Left renal pelvis (tissue), 4 donors: ENCODE results near the gene RFTN1. TPM values are rescaled to one million over a fixed set of nuclear protein-coding genes. Genes with fewer than 3 reads are reported as not detected.

Source experiments
- DNase-seq, 4 donors: peaks; one replicate each; pipeline ENCODE4 v3.0.0-alpha.2; 2013; ENCODE audit warnings: low read depth in 4 of 4, low spot score in 3 of 4
- polyA plus RNA-seq, 4 donors: library from polyadenylated mRNA; unstranded; fragments of 120-200 nt; gene quantifications; one replicate each; pipeline ENCODE4 v1.2.1, GENCODE V29; 2013; ENCODE audit not compliant: insufficient read length in 4 of 4

RFTN1 gene
- polyA plus RNA-seq, 4 donors, result 27.6 to 84.9 (median 33.1) TPM

DNA sequence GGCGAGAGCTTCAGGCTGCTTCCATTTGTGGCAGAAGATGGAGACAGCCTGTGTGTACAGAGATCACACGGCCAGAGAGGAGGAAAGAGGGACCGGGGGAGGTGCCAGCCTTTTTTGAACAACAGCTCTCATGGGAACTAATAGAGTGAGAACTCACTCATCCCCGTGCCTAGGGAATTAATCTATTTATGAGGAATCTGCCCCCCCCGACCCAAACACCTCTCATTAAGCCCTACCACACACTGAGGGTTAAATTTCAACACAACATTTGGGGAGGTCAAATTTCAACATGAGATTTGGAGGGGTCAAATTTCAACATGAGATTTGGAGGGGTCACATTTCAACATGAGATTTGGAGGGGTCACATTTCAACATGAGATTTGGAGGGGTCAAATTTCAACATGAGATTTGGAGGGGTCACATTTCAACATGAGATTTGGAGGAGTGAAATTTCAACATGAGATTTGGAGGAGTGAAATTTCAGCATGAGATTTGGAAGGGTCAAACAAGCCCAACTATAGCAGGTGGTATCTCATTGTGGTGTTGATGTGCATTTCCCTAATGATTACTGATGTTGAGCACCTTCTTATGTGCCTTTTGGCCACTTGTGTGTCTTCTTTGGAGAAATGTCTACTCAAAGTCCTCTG lies 20.6 kb upstream of the RFTN1 start:
- DNase-seq, result no peak

DNA sequence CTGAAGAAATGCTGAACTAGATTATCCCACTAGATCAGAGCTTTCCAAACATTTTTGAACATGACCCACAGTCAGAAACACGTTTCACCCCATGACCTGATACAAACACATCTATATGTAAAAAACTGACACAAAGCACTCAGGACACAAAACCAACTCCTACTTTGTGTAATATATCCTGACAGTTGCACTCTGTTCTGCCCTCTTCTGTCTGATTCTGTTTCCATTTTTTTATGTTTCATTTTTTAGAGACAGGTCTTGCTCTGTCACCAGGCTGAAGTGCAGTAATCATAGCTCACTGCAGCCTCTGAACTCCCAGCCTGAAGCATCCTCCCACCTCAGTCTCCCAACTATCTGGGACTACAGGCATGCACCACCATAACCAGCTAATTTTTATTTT lies 15.8 kb upstream of the RFTN1 start:
- no peak for DNase-seq

DNA sequence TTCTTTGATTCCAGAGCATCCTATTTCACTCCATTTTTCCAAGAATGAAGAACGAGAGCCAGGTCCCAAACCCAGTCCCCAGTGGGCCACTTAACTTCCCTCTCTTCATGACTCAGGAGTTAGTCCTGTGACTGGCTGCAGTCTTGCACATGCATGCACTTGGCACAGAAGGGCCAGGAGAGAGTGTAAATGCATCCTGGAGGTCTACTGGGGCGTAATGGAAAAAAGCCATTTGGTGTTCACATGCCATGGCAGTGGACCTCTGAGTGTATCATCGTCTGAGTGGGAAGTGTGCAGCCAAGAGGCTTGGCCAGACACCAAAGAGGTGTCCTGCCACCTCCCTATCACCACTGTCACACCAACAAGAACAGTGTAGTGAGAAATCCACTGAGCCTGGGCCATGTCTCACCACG lies 15.1 kb upstream of the RFTN1 start:
- no peak for DNase-seq

DNA sequence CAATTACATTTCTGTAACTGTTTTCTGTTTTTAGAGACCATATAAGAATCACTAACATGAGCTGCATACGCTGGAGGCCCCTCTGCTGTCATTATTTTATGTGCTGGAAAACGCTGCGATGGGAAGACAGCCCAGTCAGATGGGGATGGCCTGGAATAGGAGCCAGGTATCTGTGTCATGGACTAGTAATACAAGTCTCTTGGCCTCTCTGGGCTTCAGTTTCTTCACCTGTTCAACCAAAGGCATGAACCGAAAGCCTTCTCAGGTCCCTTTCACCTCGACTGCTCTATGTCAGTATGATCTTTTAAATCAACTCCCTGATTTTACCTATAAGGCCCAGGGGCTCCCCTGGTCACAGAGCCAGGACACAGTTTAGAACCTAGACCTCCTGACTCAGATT lies 14.6 kb upstream of the RFTN1 start:
- no peak for DNase-seq

DNA sequence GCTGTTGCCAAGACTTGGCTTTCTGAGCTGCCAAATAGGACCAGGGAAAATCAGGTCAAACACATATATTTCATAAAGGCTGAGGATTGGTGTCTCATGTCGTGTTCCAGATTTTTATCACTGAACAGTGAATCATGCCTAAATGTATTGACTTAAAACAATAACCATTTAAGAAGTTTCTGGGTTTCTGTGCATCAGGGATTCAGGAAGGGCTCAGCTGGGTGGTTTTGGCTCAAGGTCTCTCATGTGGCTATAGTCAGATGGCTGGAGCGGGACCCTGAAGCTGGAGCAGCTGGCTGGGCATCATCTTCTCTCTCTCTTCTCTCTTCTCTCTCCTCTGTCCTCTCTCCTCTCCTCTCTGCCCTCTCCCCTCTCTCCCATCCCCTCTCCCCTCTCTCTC lies 10.7 kb upstream of the RFTN1 start:
- no peak for DNase-seq

DNA sequence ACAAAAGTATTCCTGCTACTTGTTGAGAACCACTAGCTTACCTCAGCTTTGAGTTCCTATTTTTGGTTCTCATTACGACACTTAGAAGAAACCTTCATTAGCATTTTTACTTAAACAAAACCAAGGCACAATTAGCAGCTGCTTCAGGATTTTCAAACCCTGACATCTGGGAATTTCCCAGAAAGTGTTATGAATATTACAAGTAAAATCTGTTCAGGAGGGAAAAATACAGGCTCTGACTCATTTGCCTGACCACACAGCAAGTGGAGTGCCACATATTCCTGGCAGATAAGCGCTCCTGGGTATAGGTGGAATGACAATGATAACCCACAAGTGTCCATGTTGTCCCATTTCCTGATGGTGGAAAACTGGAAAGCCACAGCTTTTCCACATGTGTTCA lies 10.3 kb upstream of the RFTN1 start:
- no peak for DNase-seq

DNA sequence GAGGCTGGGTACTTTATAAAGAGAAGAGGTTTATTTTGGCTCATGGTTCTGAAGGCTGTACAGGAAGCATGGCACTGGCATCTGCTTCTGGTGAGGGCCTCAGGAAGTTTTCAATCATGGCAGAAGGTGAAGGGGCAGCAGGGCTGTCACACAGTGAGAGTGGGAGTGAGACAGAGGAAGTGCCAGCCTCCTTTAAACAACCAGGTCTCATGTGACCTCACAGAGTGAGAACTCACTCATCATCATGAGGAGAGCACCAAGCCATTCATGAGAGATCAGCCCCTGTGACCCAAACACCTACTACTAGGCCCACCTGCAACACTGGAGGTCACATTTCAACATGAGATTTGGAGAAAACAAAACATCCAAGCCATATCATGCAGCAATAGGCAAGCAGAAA lies 9.3 kb upstream of the RFTN1 start:
- no peak for DNase-seq

DNA sequence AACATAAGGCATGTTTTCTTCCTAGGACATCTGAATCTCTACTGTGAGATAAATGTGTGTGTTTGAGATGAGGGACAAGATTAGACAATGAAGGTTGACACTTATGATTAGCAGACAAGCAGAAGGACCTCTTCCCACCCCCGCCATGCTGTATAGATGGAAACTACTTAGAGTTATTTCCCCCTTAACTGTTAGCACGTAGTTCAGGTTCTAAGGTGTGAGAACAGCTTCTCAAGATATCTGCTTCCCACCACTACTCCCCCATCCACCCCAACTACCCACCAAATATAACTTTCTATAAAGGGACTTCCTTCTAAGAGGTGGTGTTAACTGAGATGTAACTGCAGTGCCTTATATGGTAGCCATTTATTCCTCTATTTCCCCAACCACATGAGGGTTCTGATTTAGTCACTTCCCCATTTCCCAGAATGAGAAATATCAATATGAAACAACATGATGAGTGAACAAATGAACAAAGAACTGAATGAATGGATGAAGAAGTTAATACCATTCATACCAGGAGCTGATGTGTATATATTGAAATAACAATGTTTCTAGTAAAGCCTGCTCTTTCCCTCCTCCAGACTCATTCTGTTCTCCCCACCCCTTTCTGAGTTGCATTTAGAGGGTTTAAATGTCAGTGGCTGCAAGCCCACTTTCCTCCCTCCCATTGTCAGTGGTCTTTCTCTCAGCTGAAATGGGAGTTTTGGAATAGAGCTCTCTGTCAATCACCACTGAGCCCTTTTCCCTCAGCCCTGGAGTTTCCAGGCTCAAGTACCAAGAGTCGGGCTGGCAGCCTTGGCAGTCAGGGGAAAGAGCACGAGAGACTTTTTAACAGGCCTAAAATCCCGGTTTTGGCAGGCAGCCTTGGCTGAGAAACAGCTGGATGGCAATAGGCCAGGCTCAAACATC lies 7.7 kb upstream of the RFTN1 start:
- no peak for DNase-seq

DNA sequence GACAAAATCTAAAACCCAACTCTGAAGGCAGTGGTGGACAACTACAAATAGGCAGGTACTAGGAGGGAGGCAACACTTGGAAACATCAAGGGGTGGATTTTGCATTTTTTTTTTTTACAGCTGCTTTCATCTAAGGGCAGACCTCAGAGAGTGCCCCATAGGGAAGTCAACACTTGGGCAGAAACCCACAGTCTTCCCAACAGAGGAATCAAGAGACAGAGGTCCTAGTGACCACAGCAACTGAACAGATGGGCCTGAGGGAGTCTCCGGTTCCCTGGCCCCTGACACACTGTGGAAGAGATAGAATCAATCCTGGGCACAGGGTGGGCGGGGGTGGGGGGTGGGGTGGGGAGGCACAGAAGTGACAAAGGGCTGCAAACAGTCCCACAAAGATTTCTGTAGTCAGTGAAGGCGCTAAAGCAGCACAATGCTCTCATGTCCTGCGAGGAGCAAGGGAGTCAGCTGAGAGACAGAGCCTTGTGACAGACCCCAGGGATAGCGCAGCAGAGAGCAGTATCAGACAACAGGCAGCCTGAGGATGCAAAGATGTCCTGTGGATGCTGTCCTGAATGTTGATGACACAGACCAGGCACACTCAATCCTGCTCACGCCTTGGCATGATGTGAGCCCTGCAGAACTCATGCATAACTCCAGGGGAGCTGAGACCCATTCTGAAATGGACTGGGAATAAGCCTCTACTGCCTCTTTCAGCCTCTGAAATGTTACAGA lies 6.9 kb upstream of the RFTN1 start:
- no peak for DNase-seq

DNA sequence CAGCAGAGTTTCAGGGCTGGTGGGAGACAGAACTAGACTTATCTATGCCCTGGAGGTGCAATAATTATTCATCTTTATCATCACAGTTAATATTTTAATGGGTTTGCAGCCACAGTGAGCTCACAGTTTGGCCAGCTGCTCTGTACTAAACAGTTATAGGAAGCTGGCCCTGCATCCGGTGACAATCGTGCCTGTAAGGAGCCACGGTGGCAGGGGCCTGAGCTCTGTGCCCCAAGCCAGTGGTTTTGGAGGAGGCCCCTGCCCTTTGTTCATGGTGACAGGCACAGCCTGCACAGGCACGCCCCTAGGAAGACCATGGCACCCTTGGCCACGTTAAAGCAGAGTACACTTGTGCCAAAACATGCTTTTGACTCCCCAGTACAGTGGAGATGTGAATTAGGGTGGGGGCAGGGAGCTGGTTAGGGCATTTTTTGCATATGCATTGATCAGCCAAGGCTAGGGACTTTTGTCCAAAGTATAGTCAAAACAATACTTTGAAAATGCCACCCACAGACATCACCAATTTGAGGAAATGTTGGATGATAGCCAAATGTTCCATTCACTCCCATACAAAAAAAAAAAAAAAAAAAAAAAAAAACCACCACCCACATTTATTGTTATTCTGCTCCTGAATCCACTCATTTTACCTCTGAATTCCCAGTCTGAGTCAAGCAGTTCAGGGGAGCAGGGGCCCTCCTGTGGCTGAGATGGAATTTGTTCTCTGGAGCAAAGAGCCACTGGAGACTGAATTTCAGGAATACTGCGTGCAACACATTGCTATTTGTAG lies 3.4 kb upstream of the RFTN1 start:
- no peak for DNase-seq

DNA sequence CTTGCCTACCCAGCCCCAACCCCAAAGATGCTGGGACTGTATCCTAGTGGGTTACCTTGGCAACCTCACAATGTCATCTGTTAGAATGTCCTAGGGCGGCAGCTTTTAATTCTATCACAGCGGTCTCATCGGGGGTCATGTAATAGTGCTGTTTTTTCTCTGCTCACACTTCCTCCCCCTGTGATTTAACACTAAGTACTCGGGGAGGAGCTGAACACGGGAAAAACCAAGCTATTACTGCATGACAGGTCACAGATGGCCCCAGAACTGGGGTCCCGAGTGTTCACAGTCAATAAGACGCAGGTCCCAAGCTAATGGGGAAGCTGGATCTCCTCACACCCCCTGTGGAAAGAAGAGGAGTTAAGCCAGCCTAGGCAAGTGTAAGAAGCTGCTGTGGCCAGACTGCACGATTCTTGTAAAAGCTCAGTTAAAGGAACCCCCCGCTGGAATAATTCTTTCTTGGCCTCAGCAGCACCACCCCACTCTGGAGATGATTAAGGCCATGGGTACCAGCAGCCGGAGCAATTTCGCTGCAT lies 2.5 kb upstream of the RFTN1 start:
- no peak for DNase-seq

DNA sequence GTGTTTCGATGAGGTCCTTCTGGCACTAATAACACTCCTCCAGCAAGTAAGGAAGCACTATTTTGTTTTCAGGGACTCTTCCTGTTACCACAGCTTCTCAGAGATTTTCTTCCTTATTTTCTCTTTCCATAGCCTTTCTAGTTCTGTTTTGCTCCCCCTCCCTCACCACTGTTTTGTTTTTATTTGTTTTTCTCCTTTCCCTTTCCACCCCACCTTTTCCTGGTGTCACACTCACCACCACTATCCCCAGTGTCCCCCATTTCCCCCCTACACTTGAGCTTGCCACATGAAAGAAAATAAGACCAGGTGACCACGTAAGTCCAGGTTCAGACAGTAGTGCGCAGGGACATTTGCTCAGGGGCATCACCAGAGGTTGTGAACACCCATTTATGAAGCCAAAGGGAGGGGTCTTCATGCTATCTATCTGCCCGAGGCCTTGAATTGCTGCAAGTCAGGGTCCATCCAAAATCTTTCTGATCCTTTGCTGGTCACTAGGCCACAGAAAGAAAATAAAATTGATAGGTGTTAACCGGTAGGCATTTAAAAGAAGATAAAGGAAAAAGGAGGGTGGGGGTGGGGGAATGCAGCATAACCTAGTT lies 1.4 kb upstream of the RFTN1 start:
- no peak for DNase-seq

DNA sequence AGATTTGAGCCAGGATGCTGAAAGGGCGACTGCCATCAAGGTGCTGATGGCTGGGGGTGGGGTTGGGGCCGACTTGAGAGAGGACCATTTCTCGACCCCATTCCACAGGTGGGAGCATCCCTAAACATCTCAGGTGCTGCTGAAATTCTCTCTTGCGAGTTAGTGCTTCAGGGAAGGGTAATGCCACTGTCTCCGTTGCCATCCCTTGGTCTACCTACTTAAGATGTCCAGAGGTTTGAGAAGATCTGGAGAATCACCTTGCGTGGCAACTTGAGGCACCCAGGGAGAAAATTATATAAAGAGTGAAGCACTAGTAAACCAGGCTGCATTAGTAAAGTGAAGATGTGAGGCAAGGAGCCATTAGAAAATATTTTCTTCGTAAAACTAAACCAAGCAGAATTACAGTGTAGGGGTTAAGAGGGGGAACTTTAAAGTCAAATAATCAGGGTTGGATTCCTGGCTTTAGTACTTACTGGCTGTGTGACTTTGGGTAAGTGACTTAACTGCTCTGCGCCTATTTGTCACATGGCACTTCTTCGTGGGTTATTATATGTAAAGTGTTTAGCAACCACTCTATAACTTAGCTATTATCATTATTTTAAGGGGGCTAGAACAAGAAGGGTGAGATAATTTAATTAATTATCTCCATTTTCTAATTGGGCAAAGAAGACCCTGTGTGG lies 662 bp upstream of the RFTN1 start:
- no peak for DNase-seq

DNA sequence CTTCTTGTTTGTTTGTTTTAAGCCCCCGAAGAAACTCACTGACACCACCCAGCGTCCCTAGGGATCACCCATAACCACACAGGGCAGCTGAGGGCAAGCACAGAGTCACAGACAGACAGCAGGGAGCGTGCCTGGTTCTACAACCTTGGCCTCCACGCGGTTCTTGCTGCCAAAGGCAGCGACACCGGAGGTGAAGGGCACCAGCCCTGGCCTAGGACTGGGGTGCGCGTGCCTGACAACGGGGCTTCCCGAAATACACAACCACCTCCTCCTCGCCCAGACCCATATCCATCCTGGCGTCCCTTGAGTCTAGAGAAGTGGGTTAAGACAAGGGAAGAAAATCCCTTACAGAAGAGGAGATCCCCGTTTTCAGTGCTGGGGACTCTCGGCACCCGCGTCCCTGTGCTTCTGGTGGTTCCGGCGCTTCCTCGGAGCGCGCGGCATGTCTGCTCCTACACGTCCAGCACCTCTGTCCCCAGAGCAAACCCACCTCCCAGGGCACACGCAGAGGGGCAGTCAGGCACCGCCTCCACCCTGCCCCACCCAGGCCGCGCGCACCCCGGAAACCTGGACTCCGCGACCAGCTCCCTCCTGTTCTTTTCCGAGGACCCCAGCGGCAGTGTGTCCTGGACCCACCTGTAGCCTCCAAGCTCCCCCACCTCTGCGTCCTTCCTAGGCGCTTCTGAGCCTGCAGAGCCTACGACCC lies 911 bp downstream of the RFTN1 start:
- no peak for DNase-seq

DNA sequence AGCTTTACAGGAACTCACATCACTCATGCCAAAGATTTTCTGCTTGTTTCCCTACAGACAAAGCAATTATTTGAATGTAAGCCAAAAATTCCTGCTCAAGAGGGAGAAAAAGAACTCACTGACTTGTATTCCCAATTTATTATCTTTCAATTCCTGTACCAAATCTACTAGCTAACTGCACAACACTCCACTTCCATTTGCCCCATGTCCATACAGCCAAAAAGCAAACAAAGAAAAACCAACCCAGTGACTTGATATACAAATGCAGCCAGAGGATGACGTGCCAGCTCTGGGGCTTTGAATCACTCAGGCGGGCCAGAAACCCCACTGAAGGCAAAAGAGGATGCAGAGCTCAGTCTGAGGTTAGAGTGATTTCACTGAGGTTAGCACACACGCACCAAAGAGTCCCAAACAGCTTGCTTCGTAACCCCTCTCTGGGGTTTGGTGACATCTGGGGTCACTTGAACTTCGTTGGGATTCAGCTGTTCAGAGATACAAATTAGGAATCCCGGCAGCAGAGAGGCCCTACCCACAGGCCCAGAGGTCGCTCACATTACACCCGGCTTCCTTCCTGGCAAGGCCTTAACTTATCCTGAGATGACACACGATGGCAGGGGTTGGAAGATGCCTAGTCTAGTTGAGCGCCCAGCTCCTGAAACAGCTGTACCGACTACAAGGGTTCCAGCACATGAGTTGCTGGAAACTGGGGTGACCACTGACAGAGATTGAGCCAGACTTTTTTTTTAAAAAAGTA lies 1.6 kb downstream of the RFTN1 start:
- DNase-seq, result no peak

DNA sequence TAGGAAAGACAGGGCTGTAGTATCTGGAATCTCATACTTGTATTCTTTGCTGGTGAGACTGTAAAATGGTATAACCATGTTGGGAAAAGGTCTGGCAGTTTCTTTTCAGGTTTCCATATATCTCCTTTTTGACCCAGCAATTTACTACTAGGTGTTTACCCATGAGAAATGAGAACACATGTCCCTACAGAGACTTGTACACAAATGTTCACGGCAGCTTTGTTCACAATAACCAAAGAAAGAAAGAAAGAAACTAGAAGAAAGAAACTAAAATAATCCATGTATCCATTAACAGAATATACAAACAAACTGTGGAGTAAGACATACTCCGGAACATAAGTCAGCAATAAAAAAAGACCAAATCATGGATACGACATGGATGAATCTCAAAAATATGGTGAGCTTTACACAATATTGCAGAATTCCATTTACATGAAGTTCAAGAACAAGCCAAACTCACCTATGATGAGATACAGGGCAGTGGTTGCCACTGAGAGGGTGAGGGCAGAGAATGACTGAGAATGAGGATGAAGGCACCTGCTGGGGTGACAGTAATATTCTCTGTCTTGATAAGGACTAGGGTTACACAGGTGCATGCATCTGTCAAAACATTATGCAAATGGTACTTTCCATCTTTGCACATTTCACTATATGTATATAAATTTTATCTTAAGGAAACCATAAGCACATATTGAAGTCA lies 2.7 kb downstream of the RFTN1 start:
- DNase-seq, result no peak
